K562 (cell line): ENCODE measurements around the gene SLC34A1. TPM values are rescaled to one million over a fixed set of nuclear protein-coding genes. Genes with fewer than 3 reads are reported as not detected.
A peak's percentile ranks its signal among the peaks of the same experiment; 100 is the strongest.

ENCODE experiments used
- ATAC-seq: fragments of 200-7000 bp; cut with Tn5 transposase; 3 replicates; pipeline ENCODE4 v1.9.1; 2020; ENCODE audit warnings: moderate library complexity
- BruUV-seq: library from RNA; stranded (reverse); fragments of 400-500 nt; replicated peaks from 2 replicates; lab custom pipeline; 2021; lab: Mats Ljungman, UMichigan
- CTCF ChIA-PET: fragments of 300-600 bp; formaldehyde crosslinking; extraction: SDS; loops from one replicate; lab custom pipeline; 2021; ENCODE audit warnings: low intra/inter-chr PET ratio; lab: Yijun Ruan, JAX
- POLR2A ChIA-PET: fragments of 300-600, 350-650 bp; sonication (Branson Sonifier 250); formaldehyde crosslinking; extraction: SDS; loops from one replicate; lab custom pipeline; 2021; ENCODE audit warnings: antibody characterized with exemption, inconsistent platforms; lab: Yijun Ruan, JAX
- DNase-seq, 4 experiments: peaks; one replicate each; pipeline versions ENCODE4 v3.0.0 to v3.0.0-alpha.2; 2011 to 2018; ENCODE audit warnings: low spot score in 3 of 4, mixed read lengths in 3 of 4; ENCODE audit errors: extremely low read depth in 1 of 4
- FAIRE-seq: peaks from 2 replicates; lab custom pipeline; 2011; peaks lifted over from hg19 to GRCh38; lab: Jason Lieb, UNC
- H2AFZ ChIP-seq: 2 replicates; pipeline ENCODE4 v1.6.0; 2011; ENCODE audit warnings: low read depth, low read length, control low read depth, inconsistent platforms
- H3K27ac ChIP-seq: fragments of 200-600 bp; 3 replicates; pipeline ENCODE4 v1.8.0; 2011; ENCODE audit warnings: low read depth, mild to moderate bottlenecking, control low read depth, inconsistent platforms, low read length, moderate library complexity, mixed read lengths; ENCODE audit errors: extremely low read depth
- H3K27me3 ChIP-seq, 2 experiments: fragments of 300-600 bp in 1 of 2; 2 replicates in 1 of 2; 3 replicates in 1 of 2; pipeline versions ENCODE4 v1.6.0 to v1.8.0; 2011; ENCODE audit warnings: inconsistent platforms in 2 of 2, low read length in 2 of 2, mild to moderate bottlenecking in 1 of 2, mixed read lengths in 1 of 2, moderate library complexity in 1 of 2; ENCODE audit not compliant: control insufficient read depth in 2 of 2, insufficient read depth in 2 of 2
- H3K36me3 ChIP-seq: fragments of 300-600 bp; 3 replicates; pipeline ENCODE4 v1.8.0; 2011; ENCODE audit warnings: mild to moderate bottlenecking, low read length, inconsistent platforms; ENCODE audit not compliant: control insufficient read depth, insufficient read depth
- H3K4me1 ChIP-seq, 2 experiments: fragments of 200-600 bp in 1 of 2; replicated peaks in 1 of 2; 2 replicates in 1 of 2; 3 replicates in 1 of 2; pipeline versions ENCODE4 v1.5.1 to v1.8.0; 2011; ENCODE audit warnings: inconsistent platforms in 2 of 2, low read length in 2 of 2, mild to moderate bottlenecking in 1 of 2, mixed read lengths in 1 of 2, moderate library complexity in 1 of 2; ENCODE audit not compliant: control insufficient read depth in 2 of 2, insufficient read depth in 2 of 2
- H3K4me2 ChIP-seq: 2 replicates; pipeline ENCODE4 v1.6.1; 2011; ENCODE audit warnings: low read length, control low read depth, inconsistent platforms, mixed read lengths; ENCODE audit not compliant: insufficient read depth
- H3K4me3 ChIP-seq: fragments of 200-600 bp; sonication (generic), shearing (Covaris generic); 2 replicates; pipeline ENCODE4 v1.5.1; 2016; ENCODE audit warnings: control low read depth, inconsistent platforms
- H3K79me2 ChIP-seq: fragments of 200-600 bp; 3 replicates; pipeline ENCODE4 v1.8.0; 2011; ENCODE audit warnings: low read length, inconsistent platforms; ENCODE audit not compliant: control insufficient read depth, insufficient read depth
- H3K9ac ChIP-seq, 2 experiments: 2 replicates each; pipeline versions ENCODE4 v1.6.0 to v1.6.1; 2011; ENCODE audit warnings: low read depth in 2 of 2, low read length in 2 of 2, control low read depth in 1 of 2, inconsistent platforms in 1 of 2, mild to moderate bottlenecking in 1 of 2, mixed read lengths in 1 of 2; ENCODE audit not compliant: insufficient read depth in 1 of 2
- H3K9me1 ChIP-seq: one replicate; pipeline ENCODE4 v1.6.0; 2011; ENCODE audit warnings: inconsistent platforms, mild to moderate bottlenecking, low read length, moderate library complexity; ENCODE audit not compliant: control insufficient read depth, insufficient read depth
- H3K9me3 ChIP-seq: replicated peaks from 2 replicates; pipeline ENCODE4 v1.5.1; 2011; ENCODE audit warnings: low read depth, low read length, inconsistent platforms; ENCODE audit not compliant: control insufficient read depth, insufficient read depth
- H4K20me1 ChIP-seq: replicated peaks from 2 replicates; pipeline ENCODE4 v1.6.1; 2011; ENCODE audit warnings: low read length, inconsistent platforms, mixed read lengths; ENCODE audit not compliant: control insufficient read depth, insufficient read depth
- ARID2 ChIP-seq: fragments of 450-650 bp; IDR thresholded peaks from 2 replicates; pipeline ENCODE4 v1.6.1; 2017; ENCODE audit warnings: antibody characterized with exemption, mild to moderate bottlenecking
- NRF1 ChIP-seq, 2 experiments: fragments of 450-650 bp; IDR thresholded peaks in 1 of 2; conservative IDR thresholded peaks in 1 of 2; 2 replicates each; pipeline ENCODE4 v1.6.1; 2014; ENCODE audit warnings: mild to moderate bottlenecking in 2 of 2
- RBM15 ChIP-seq: fragments of 200-400 bp; formaldehyde crosslinking; IDR thresholded peaks from 2 replicates; pipeline ENCODE4 v1.6.1; 2018; ENCODE audit warnings: mild to moderate bottlenecking, low read length, moderate library complexity; ENCODE audit not compliant: insufficient read depth
- RCOR1 ChIP-seq, 2 experiments: IDR thresholded peaks; 2 replicates each; pipeline ENCODE4 v1.6.1; 2012; ENCODE audit warnings: low read depth in 2 of 2, low read length in 2 of 2, borderline replicate concordance in 1 of 2, improper control_type of control experiment in 1 of 2
- RHOXF2B ChIP-seq: fragments of 250-450 bp; sonication (Bioruptor Pico); conservative IDR thresholded peaks from 2 replicates; pipeline ENCODE4 v1.5.1; 2021
- SIN3B ChIP-seq: fragments of 450-650 bp; IDR thresholded peaks from 2 replicates; pipeline ENCODE4 v1.6.1; 2017; ENCODE audit warnings: low read depth, mild to moderate bottlenecking, moderate library complexity
- WGBS: fragments of 100-300 bp; shearing (Covaris generic); methylation state at CpG from one replicate; pipeline ENCODE4 v1.1.6; 2016; ENCODE audit warnings: low coverage, mixed read lengths; ENCODE audit not compliant: insufficient coverage; ENCODE audit errors: missing lambda C conversion rate; 5-methylcytosine and 5-hydroxymethylcytosine counted together
- in situ Hi-C: fragments of 300-500 bp; cut with MboI; formaldehyde crosslinking; loops from 4 replicates; pipeline ENCODE4 v1.15.0; 2018; ENCODE audit warnings: inconsistent platforms, mixed read lengths
- intact Hi-C: fragments of 100-400 bp; cut with micrococcal nuclease; formaldehyde crosslinking; loops from 2 replicates; pipeline ENCODE4 v1.14.2; 2022
- polyA plus RNA-seq, 8 experiments: library from polyadenylated mRNA; depleted of rRNA in 4 of 8; stranded (reverse) in 5 of 8; unstranded in 3 of 8; fragments of >200 nt; fragmentation: Nextera tagmentation in 2 of 8; fragmentation: Illumina TruSeq in 1 of 8; extraction: Ambion mirVana in 2 of 8; extraction: Trizol in 1 of 8; gene quantifications; 2 replicates each; pipeline versions ENCODE4 v1.2.1 to v1.2.3, GENCODE V29; 2011 to 2014; ENCODE audit warnings: inconsistent platforms in 1 of 8, missing spikeins in 1 of 8
- total RNA-seq, 7 experiments: library from RNA; depleted of rRNA in 6 of 7; stranded (reverse); fragments of >200 nt in 6 of 7; fragmentation: Illumina TruSeq in 2 of 7; extraction: Trizol in 2 of 7; gene quantifications; 2 replicates each; pipeline versions ENCODE4 v1.2.1 to v1.2.3, GENCODE V29; 2011 to 2021; ENCODE audit warnings: low replicate concordance in 1 of 7
- TF ChIP-seq, protein P1 (sequence below): fragments of 450-650 bp; IDR thresholded peaks from 2 replicates; pipeline ENCODE4 v1.6.1; 2016; ENCODE audit warnings: low read depth
- TF ChIP-seq, protein P2 (sequence below): fragments of 250-450 bp; sonication (Bioruptor Pico); IDR thresholded peaks from 2 replicates; pipeline ENCODE4 v1.8.0; 2022; ENCODE audit warnings: moderate library complexity, mild to moderate bottlenecking, inconsistent platforms
- TF ChIP-seq, protein P3 (sequence below): sonication (generic); formaldehyde crosslinking; IDR thresholded peaks from 2 replicates; pipeline ENCODE4 v1.8.1; 2022; ENCODE audit warnings: missing genetic modification reagents

The SLC34A1 gene
- total and polyA plus RNA-seq, 9 of the 15 experiments (the other 6 are each of a cell fraction or from before 2014, with no cell fraction given): not detected

GRCh38 chr5:177390363-177391300 is 6.4 kb downstream of the SLC34A1 start (continued):
- TF ChIP-seq RCOR1 (IDR thresholded peaks at IDR 0.05; ENCODE audit: borderline replicate concordance in 1 of 2, low read depth in 2 of 2, low read length in 2 of 2) (0 out of 4 replicates have a peak, but pooled peaks of 1 of the 2 experiments have one; percentile 20), NRF1 (conservative IDR thresholded peaks at IDR 0.05 in 1 of 2, IDR thresholded peaks at IDR 0.05 in 1 of 2) (peak; percentile 34 to 53; a peak in 3 of 4 replicates)

- no peak overlapping the region for H3K4me3 ChIP-seq
- H2AFZ ChIP-seq: no peak overlapping the region
- no peaks in the 10 kb centered on the region for H3K79me2 ChIP-seq
- no peaks in the 10 kb centered on the region for H3K36me3 ChIP-seq
- no TSS peak for BruUV-seq
- peaks cover 6 to 7% of the 10 kb centered on the region in 2 experiments; a peak in 3 of 5 replicates for H3K4me1 ChIP-seq
- no peak for DNase-seq
- WGBS: 14% methylated on average over 5 of the region's 5 CpGs
- peak overlapping the region in 1 of 2 experiments; percentile 58; a peak in 1 of 4 replicates for H3K9ac ChIP-seq
- ATAC-seq: no peak
- no peaks in the 10 kb centered on the region for H3K9me3 ChIP-seq
- no peak overlapping the region for H3K27ac ChIP-seq
- peaks cover 2 to 19% of the 10 kb centered on the region in 2 experiments; a peak in 3 of 5 replicates for H3K27me3 ChIP-seq
- intact Hi-C loops (no loop called here), in situ Hi-C loops (loop anchor here (5.0 to 10.0 kb wide), 2 partner anchors 55 to 672 kb away; partner anchors contain the start of gene PRR7)
- ChIA-PET CTCF (no interaction called here), POLR2A (interaction anchor here (0.6 to 2.5 kb wide), 6 partner anchors 8 to 45 kb away, joined by 3 to 9 read pairs (median 4); partner anchors contain the start of genes GRK6 and PFN3)
- H4K20me1 ChIP-seq: no peaks in the 10 kb centered on the region
- no peaks in the 10 kb centered on the region for H3K9me1 ChIP-seq
- FAIRE-seq: no peak
- H3K4me2 ChIP-seq: no peak overlapping the region
- no peak for TF ChIP-seq SIN3B
- no peak for TF ChIP-seq ARID2
- no peak for TF ChIP-seq RBM15
- TF ChIP-seq, protein P1, sequence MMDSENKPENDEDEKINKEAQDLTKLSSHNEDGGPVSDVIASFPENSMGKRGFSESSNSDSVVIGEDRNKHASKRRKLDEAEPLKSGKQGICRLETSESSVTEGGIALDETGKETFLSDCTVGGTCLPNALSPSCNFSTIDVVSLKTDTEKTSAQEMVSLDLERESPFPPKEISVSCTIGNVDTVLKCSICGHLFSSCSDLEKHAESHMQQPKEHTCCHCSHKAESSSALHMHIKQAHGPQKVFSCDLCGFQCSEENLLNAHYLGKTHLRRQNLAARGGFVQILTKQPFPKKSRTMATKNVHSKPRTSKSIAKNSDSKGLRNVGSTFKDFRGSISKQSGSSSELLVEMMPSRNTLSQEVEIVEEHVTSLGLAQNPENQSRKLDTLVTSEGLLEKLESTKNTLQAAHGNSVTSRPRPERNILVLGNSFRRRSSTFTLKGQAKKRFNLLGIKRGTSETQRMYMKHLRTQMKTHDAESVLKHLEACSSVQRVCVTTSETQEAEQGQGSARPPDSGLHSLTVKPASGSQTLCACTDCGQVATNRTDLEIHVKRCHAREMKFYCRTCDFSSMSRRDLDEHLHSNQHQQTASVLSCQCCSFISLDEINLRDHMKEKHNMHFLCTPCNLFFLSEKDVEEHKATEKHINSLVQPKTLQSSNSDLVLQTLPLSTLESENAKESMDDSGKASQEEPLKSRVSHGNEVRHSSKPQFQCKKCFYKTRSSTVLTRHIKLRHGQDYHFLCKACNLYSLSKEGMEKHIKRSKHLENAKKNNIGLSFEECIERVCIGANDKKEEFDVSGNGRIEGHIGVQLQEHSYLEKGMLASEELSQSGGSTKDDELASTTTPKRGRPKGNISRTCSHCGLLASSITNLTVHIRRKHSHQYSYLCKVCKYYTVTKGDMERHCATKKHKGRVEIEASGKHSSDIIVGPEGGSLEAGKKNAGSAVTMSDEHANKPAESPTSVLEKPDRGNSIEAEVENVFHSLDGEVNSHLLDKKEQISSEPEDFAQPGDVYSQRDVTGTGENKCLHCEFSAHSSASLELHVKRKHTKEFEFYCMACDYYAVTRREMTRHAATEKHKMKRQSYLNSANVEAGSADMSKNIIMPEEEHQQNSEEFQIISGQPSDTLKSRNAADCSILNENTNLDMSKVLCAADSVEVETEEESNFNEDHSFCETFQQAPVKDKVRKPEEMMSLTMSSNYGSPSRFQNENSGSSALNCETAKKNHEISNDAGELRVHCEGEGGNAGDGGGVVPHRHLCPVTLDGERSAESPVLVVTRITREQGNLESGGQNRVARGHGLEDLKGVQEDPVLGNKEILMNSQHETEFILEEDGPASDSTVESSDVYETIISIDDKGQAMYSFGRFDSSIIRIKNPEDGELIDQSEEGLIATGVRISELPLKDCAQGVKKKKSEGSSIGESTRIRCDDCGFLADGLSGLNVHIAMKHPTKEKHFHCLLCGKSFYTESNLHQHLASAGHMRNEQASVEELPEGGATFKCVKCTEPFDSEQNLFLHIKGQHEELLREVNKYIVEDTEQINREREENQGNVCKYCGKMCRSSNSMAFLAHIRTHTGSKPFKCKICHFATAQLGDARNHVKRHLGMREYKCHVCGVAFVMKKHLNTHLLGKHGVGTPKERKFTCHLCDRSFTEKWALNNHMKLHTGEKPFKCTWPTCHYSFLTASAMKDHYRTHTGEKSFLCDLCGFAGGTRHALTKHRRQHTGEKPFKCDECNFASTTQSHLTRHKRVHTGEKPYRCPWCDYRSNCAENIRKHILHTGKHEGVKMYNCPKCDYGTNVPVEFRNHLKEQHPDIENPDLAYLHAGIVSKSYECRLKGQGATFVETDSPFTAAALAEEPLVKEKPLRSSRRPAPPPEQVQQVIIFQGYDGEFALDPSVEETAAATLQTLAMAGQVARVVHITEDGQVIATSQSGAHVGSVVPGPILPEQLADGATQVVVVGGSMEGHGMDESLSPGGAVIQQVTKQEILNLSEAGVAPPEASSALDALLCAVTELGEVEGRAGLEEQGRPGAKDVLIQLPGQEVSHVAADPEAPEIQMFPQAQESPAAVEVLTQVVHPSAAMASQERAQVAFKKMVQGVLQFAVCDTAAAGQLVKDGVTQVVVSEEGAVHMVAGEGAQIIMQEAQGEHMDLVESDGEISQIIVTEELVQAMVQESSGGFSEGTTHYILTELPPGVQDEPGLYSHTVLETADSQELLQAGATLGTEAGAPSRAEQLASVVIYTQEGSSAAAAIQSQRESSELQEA: no peak
- TF ChIP-seq, protein P2, sequence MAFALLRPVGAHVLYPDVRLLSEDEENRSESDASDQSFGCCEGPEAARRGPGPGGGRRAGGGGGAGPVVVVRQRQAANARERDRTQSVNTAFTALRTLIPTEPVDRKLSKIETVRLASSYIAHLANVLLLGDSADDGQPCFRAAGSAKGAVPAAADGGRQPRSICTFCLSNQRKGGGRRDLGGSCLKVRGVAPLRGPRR (CRISPR knock-in tag): no peak
- TF ChIP-seq, protein P3, sequence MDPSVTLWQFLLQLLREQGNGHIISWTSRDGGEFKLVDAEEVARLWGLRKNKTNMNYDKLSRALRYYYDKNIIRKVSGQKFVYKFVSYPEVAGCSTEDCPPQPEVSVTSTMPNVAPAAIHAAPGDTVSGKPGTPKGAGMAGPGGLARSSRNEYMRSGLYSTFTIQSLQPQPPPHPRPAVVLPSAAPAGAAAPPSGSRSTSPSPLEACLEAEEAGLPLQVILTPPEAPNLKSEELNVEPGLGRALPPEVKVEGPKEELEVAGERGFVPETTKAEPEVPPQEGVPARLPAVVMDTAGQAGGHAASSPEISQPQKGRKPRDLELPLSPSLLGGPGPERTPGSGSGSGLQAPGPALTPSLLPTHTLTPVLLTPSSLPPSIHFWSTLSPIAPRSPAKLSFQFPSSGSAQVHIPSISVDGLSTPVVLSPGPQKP: no peak
- no peak for TF ChIP-seq RHOXF2B (CRISPR knock-in tag)
Measured at GRCh38 chr5:177392765-177393164, 8.5 kb downstream of the SLC34A1 start.
